Neural crest cell (in vitro differentiated cells): ENCODE data around the gene SLC26A1. TPM values are rescaled to one million over a fixed set of nuclear protein-coding genes. Genes with fewer than 3 reads are reported as not detected.

Experiments used
- DNase-seq: peaks from one replicate; pipeline ENCODE4 v3.0.0; 2021; ENCODE audit warnings: low read depth, mixed read lengths, low spot score
- H3K27ac Mint-ChIP-seq: one replicate; pipeline ENCODE4 v1.8.0; 2021; ENCODE audit warnings: mild to moderate bottlenecking, mixed read lengths; ENCODE audit not compliant: unreplicated experiment
- H3K27me3 Mint-ChIP-seq: 2 replicates; pipeline ENCODE4 v1.8.0; 2021; ENCODE audit warnings: low read depth, mild to moderate bottlenecking, mixed read lengths
- H3K36me3 Mint-ChIP-seq: 2 replicates; pipeline ENCODE4 v1.8.0; 2021; ENCODE audit warnings: low read depth, mild to moderate bottlenecking, mixed read lengths
- H3K4me1 Mint-ChIP-seq: 2 replicates; pipeline ENCODE4 v1.8.0; 2021; ENCODE audit warnings: mixed read lengths
- H3K4me3 Mint-ChIP-seq: one replicate; pipeline ENCODE4 v1.8.0; 2021; ENCODE audit warnings: mild to moderate bottlenecking, mixed read lengths
- H3K9me3 Mint-ChIP-seq: 2 replicates; pipeline ENCODE4 v1.8.0; 2021; ENCODE audit warnings: mixed read lengths
- CTCF ChIP-seq: fragments of 200-600 bp; sonication (generic); conservative IDR thresholded peaks from 2 replicates; pipeline ENCODE4 v1.5.0; 2021; ENCODE audit warnings: antibody characterized with exemption, mild to moderate bottlenecking
- total RNA-seq: library from RNA; stranded (reverse); gene quantifications from 2 replicates; pipeline ENCODE4 v1.2.1, GENCODE V29; 2021

The SLC26A1 gene
- total RNA-seq, 1 donor from 2014 or later = 0.84 TPM

- DNase-seq = no peak
- no peak overlapping the region for H3K4me3 Mint-ChIP-seq
- H3K27ac Mint-ChIP-seq = no peak overlapping the region
- no peak for TF ChIP-seq CTCF
- H3K36me3 Mint-ChIP-seq = no peaks in the 10 kb centered on the region
- H3K4me1 Mint-ChIP-seq = peaks cover 17% of the 10 kb centered on the region
- peaks cover 2% of the 10 kb centered on the region for H3K27me3 Mint-ChIP-seq
- no peaks in the 10 kb centered on the region for H3K9me3 Mint-ChIP-seq
Observed at GRCh38 chr4:1018147-1019020, 25.2 kb upstream of the SLC26A1 start.

DNA sequence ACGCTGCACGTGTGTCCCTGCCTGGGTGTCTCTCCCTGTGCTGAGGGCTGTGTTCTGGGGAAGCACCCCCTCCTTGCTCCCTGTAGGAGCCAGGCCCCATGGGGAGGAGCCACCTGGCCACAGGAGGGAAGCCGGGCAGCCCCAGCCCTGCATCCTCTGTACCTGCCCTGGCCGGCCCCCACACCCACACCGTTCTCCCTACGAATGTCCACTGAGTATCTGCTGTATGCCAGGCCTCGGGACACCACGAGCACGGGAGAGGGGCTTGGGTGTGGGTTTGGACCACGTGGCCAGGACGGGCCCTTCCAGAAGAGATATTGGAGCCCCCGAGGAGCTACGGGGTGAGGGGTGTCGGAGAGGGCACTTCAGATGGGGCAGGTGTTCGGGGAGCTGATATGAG, 24.5 kb upstream of the SLC26A1 start:
- H3K27ac Mint-ChIP-seq = no peak overlapping the region
- no peak overlapping the region for H3K4me3 Mint-ChIP-seq
- peaks cover 2% of the 10 kb centered on the region for H3K27me3 Mint-ChIP-seq
- no peak for DNase-seq
- H3K9me3 Mint-ChIP-seq = no peaks in the 10 kb centered on the region
- TF ChIP-seq CTCF = no peak
- H3K36me3 Mint-ChIP-seq = no peaks in the 10 kb centered on the region
- peaks cover 17% of the 10 kb centered on the region for H3K4me1 Mint-ChIP-seq

GRCh38 chr4:1017211-1017610, 24.0 kb upstream of the SLC26A1 start:
- Mint-ChIP-seq H3K4me3 (no peak overlapping the region), H3K27ac (no peak overlapping the region), H3K27me3 (peaks cover 2% of the 10 kb centered on the region), H3K4me1 (peaks cover 17% of the 10 kb centered on the region), H3K9me3 (no peaks in the 10 kb centered on the region), H3K36me3 (no peaks in the 10 kb centered on the region)
- DNase-seq = no peak
- no peak for TF ChIP-seq CTCF

- no peaks in the 10 kb centered on the region for H3K9me3 Mint-ChIP-seq
Observed at GRCh38 chr4:1015746-1016145, 22.5 kb upstream of the SLC26A1 start.

GRCh38 chr4:1015179-1015578, 22.0 kb upstream of the SLC26A1 start:
- Mint-ChIP-seq H3K4me3 (peak overlapping the region; percentile 83), H3K9me3 (no peaks in the 10 kb centered on the region), H3K36me3 (no peaks in the 10 kb centered on the region), H3K4me1 (peaks cover 17% of the 10 kb centered on the region), H3K27me3 (peaks cover 8% of the 10 kb centered on the region), H3K27ac (no peak overlapping the region)
- TF ChIP-seq CTCF = no peak
- peak; percentile 55 for DNase-seq

More at GRCh38 chr4:1015746-1016145, 22.5 kb upstream of the SLC26A1 start:
- Mint-ChIP-seq H3K27me3 (peaks cover 3% of the 10 kb centered on the region), H3K4me3 (peak overlapping the region; percentile 62), H3K36me3 (no peaks in the 10 kb centered on the region), H3K27ac (no peak overlapping the region), H3K4me1 (peaks cover 17% of the 10 kb centered on the region)
- no peak for TF ChIP-seq CTCF
- no peak for DNase-seq
